Epithelial cell of proximal tubule (primary cell): ENCODE measurements around the gene DTX3. TPM values are rescaled to one million over a fixed set of nuclear protein-coding genes. Genes with fewer than 3 reads are reported as not detected.

Source experiments
- DNase-seq: peaks from one replicate; pipeline ENCODE4 v3.0.0-alpha.2; 2011; ENCODE audit warnings: low read depth
- H3K4me3 ChIP-seq: 2 replicates; pipeline ENCODE4 v1.5.1; 2011; ENCODE audit warnings: low read depth, mild to moderate bottlenecking, low read length
- total RNA-seq: library from RNA; depleted of rRNA; stranded (reverse); fragments of >200 nt; gene quantifications from 2 replicates; pipeline ENCODE4 v1.2.3, GENCODE V29; 2015
- TF ChIP-seq, protein P1 (sequence below): conservative IDR thresholded peaks from 2 replicates; pipeline ENCODE4 v1.5.1; 2012; ENCODE audit warnings: low read depth, mild to moderate bottlenecking, low read length

DTX3 gene
- total RNA-seq, 1 donor from 2014 or later, result 8.1 TPM

DNA sequence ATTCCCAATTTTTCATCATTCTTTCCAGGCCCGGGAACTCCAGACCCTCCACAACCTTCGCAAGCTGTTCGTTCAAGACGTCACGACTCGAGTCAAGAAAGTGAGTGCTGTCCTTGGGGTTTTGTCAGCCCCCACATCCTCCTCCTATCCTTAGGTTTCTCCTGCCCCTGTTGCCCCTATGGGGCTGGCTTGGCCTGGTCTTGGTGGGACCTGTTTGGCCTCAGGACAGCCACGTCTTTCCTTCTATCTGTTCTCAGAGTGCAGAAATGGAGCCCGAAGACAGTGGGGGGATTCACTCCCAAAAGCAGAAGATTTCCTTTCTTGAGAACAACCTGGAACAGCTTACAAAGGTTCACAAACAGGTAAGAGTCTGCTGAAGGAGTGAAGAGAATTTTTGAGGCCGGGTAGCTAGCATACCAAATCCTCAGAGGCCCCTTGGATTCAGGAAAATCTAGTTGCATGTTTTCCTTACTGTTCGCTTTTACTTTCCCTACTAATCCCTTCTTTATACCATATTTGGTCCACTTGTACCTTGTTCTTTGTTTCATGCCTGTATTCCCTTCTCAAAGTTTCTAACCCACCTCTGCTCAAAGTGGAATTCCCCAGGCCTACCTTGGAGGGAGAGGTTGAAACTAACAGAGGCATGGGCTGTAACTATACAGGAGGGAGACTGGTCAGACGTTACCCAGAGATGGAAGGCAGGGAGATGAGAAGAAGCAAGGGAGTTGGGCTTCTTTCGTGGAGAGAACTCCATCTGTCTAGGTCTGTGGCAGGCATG lies 26.5 kb upstream of the DTX3 start:
- no peak overlapping the region for H3K4me3 ChIP-seq
- TF ChIP-seq, protein P1, sequence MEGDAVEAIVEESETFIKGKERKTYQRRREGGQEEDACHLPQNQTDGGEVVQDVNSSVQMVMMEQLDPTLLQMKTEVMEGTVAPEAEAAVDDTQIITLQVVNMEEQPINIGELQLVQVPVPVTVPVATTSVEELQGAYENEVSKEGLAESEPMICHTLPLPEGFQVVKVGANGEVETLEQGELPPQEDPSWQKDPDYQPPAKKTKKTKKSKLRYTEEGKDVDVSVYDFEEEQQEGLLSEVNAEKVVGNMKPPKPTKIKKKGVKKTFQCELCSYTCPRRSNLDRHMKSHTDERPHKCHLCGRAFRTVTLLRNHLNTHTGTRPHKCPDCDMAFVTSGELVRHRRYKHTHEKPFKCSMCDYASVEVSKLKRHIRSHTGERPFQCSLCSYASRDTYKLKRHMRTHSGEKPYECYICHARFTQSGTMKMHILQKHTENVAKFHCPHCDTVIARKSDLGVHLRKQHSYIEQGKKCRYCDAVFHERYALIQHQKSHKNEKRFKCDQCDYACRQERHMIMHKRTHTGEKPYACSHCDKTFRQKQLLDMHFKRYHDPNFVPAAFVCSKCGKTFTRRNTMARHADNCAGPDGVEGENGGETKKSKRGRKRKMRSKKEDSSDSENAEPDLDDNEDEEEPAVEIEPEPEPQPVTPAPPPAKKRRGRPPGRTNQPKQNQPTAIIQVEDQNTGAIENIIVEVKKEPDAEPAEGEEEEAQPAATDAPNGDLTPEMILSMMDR, result no peak
- DNase-seq, result no peak

DNA sequence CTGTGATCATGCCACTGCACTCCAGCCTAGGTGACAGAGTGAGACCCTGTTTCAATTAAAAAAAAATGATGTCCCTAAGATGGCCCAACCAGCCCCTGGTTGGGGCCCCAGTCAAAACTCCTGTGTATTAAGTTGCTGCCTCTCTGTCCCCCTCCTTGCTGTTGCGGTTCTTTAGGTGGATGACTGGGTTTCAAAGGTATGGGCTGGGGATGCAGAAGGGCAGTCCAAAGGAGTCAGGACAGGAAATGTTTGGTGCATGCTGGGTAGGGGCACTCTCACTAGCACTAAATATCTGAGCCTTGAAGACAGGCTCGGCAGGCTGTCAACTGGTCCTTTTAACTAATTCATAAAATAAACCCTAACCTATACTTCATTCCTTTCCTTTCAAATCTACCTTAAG lies 25.6 kb upstream of the DTX3 start:
- TF ChIP-seq, protein P1, result no peak
- no peak overlapping the region for H3K4me3 ChIP-seq
- no peak for DNase-seq

DNA sequence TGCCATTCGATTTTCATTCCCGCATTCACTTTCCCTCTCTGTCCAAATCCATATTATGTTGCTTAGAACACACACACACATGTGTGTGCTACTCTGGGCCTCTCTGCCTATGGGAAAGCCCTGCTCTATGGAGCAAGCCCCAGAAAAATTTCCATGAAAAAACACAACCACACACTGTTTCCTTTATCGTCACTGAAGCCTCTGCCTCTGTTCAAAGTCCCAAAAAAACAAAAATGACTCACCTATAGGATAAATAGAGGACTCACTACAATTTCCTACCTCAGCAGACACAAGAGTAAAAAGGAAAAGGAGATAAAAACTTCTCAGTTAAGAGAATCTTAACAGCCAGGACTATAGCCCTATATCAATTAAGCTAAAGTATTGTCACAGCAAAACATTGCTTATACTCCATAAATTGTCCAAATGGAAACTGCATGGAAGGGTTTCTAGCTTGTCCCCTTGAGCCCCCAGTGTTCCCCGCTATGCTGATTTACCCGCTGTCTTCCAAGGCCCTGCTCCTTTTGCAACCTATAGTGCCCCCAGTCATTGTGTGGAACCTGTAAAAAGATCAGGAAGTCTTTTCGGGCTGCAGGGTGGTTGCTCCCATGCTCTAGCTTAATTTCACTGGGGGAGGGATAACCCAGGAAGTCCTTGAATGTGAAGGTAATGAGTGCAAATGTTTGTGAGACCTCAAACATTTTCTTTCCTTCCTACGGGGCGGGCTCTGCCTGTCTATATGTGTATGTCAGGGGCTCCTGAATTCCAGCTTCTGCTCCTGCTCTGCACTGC lies 24.8 kb upstream of the DTX3 start:
- TF ChIP-seq, protein P1, result no peak
- no peak for DNase-seq
- no peak overlapping the region for H3K4me3 ChIP-seq

DNA sequence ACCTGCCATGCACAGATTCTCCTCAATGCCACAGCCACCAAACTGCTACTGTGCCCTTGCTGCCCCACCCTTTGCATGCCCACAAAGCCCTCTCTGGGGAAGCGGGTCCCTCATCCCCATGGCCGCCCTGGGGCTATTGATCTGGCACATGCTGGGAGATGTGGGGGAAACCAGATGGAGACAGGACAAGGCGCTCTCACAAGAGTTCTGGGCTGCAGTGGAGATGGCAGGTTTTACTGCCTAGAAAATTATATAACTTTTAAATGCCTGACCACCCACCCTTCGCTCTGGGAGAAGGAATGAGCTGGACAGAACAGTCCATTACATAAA lies 24.2 kb upstream of the DTX3 start:
- no peak overlapping the region for H3K4me3 ChIP-seq
- no peak for DNase-seq
- TF ChIP-seq, protein P1, result no peak

DNA sequence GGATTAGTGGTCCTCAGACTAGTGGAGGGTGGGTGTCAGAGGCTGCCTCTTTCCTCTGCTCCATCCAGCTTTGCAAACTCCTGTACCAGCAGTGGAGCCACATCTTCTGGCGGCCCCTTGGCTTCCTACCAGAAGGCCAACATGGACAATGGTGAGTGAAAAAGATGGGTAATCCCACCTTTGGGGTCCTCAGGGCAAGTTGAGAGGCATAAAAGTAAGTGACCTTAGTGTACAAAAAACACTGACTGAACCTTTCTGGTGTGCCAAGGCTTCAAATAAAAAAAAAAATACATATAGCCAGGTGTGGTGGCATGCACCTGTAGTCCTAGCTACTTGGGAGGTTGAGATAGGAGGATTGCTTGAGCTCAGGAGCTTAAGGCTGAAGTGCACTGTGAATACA lies 22.8 kb upstream of the DTX3 start:
- no peak overlapping the region for H3K4me3 ChIP-seq
- TF ChIP-seq, protein P1, result no peak
- DNase-seq, result no peak

DNA sequence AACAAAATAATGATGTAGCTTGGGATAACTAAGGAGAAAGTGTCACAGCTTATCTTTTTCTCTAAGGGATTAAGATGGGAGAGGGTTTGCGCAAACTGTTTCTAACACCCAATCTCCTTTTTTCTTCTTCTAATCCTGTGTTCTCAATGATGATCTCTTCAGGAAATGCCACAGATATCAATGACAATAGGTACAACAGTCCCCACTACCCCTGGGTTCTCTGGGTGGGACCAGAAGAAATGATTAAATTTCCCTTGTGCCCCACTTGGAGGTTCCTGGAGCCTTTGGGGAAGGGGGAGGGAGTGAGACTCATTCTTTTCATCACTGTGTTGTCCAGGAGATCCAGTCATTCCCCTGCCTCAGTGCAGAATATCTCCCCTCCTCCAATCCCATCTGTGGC lies 22.2 kb upstream of the DTX3 start:
- TF ChIP-seq, protein P1, result no peak
- no peak for DNase-seq
- H3K4me3 ChIP-seq, result no peak overlapping the region
